ENCODE measurements around the gene ROR1. TPM values are rescaled to one million over a fixed set of nuclear protein-coding genes. Genes with fewer than 3 reads are reported as not detected.

The ROR1 gene
- total RNA-seq, 1 donor from 2014 or later = 30.3 TPM

GRCh38 chr1:64111787-64112186, 338.0 kb downstream of the ROR1 start:
- Mint-ChIP-seq H3K4me1 (peaks cover 4% of the 10 kb centered on the region), H3K9me3 (no peaks in the 10 kb centered on the region), H3K36me3 (no peaks in the 10 kb centered on the region), H3K27me3 (ENCODE audit: insufficient read depth, low read depth) (no peaks in the 10 kb centered on the region), H3K27ac (no peak overlapping the region), H3K4me3 (no peak overlapping the region)
- H3K9me3 ChIP-seq (ENCODE audit: low read depth) = no peaks in the 10 kb centered on the region
- DNase-seq (ENCODE audit: low spot score) = no peak
- no peak overlapping the region for H3K4me3 ChIP-seq
- H3K4me2 ChIP-seq = no peak overlapping the region
- H3K79me2 ChIP-seq (ENCODE audit: low read depth) = peaks cover 37% of the 10 kb centered on the region
- H3K27ac ChIP-seq = no peak overlapping the region
- H3K4me1 ChIP-seq = peaks cover 30% of the 10 kb centered on the region
- H2AFZ ChIP-seq (replicated peaks) = no peak overlapping the region
- H3K27me3 ChIP-seq = no peaks in the 10 kb centered on the region
- H3K9ac ChIP-seq = no peak overlapping the region
- H3K36me3 ChIP-seq = no peaks in the 10 kb centered on the region
- TF ChIP-seq EZH2phosphoT487 (IDR thresholded peaks at IDR 0.05) (no peak), CTCF (IDR thresholded peaks at IDR 0.05) (no peak), EZH2 (IDR thresholded peaks at IDR 0.05) (no peak)
- H3F3A ChIP-seq (ENCODE audit: low read depth) = peaks cover under 1% of the 10 kb centered on the region
- peaks cover 13% of the 10 kb centered on the region for H4K20me1 ChIP-seq (ENCODE audit: low read depth)

- H3K4me1 ChIP-seq = peaks cover 25% of the 10 kb centered on the region
- peaks cover 3% of the 10 kb centered on the region for H3K4me1 Mint-ChIP-seq
- no peak overlapping the region for H3K27ac Mint-ChIP-seq
These were observed 338.5 kb downstream of the ROR1 start for GRCh38 chr1:64112281-64112680.

GRCh38 chr1:64114012-64114525, 340.3 kb downstream of the ROR1 start:
- H3K4me2 ChIP-seq = no peak overlapping the region
- no peak overlapping the region for H3K4me3 ChIP-seq
- H3K9ac ChIP-seq = no peak overlapping the region
- H3K4me1 Mint-ChIP-seq = peaks cover 3% of the 10 kb centered on the region
- TF ChIP-seq CTCF (IDR thresholded peaks at IDR 0.05) (no peak), EZH2 (IDR thresholded peaks at IDR 0.05) (no peak), EZH2phosphoT487 (IDR thresholded peaks at IDR 0.05) (no peak)
- no peak overlapping the region for H3K4me3 Mint-ChIP-seq
- no peaks in the 10 kb centered on the region for H3K9me3 Mint-ChIP-seq
- H3K79me2 ChIP-seq (ENCODE audit: low read depth) = peaks cover 24% of the 10 kb centered on the region
- H3K36me3 ChIP-seq = no peaks in the 10 kb centered on the region
- no peaks in the 10 kb centered on the region for H3K9me3 ChIP-seq (ENCODE audit: low read depth)
- no peak overlapping the region for H3K27ac ChIP-seq
- H4K20me1 ChIP-seq (ENCODE audit: low read depth) = peaks cover 9% of the 10 kb centered on the region
- no peaks in the 10 kb centered on the region for H3K27me3 Mint-ChIP-seq (ENCODE audit: insufficient read depth, low read depth)
- H3K36me3 Mint-ChIP-seq = no peaks in the 10 kb centered on the region
- H3K4me1 ChIP-seq = peaks cover 20% of the 10 kb centered on the region
- H3K27me3 ChIP-seq = no peaks in the 10 kb centered on the region
- no peak overlapping the region for H3K27ac Mint-ChIP-seq
- no peak for DNase-seq (ENCODE audit: low spot score)
- no peak overlapping the region for H2AFZ ChIP-seq (replicated peaks)
- no peaks in the 10 kb centered on the region for H3F3A ChIP-seq (ENCODE audit: low read depth)

More at GRCh38 chr1:64112281-64112680, 338.5 kb downstream of the ROR1 start:
- no peaks in the 10 kb centered on the region for H3K27me3 ChIP-seq
- H3K9ac ChIP-seq = no peak overlapping the region
- Mint-ChIP-seq H3K36me3 (no peaks in the 10 kb centered on the region), H3K4me3 (no peak overlapping the region), H3K9me3 (no peaks in the 10 kb centered on the region), H3K27me3 (ENCODE audit: insufficient read depth, low read depth) (no peaks in the 10 kb centered on the region)
- H3K79me2 ChIP-seq (ENCODE audit: low read depth) = peaks cover 36% of the 10 kb centered on the region
- no peak overlapping the region for H2AFZ ChIP-seq (replicated peaks)
- H4K20me1 ChIP-seq (ENCODE audit: low read depth) = peaks cover 9% of the 10 kb centered on the region
- no peak for DNase-seq (ENCODE audit: low spot score)
- no peaks in the 10 kb centered on the region for H3F3A ChIP-seq (ENCODE audit: low read depth)
- no peak overlapping the region for H3K27ac ChIP-seq
- TF ChIP-seq CTCF (IDR thresholded peaks at IDR 0.05) = no peak
- TF ChIP-seq EZH2phosphoT487 (IDR thresholded peaks at IDR 0.05) = no peak
- TF ChIP-seq EZH2 (IDR thresholded peaks at IDR 0.05) = no peak
- no peak overlapping the region for H3K4me2 ChIP-seq
- H3K4me3 ChIP-seq = no peak overlapping the region
- no peaks in the 10 kb centered on the region for H3K36me3 ChIP-seq
- no peaks in the 10 kb centered on the region for H3K9me3 ChIP-seq (ENCODE audit: low read depth)

Measured in neural progenitor cell (in vitro differentiated cells).